ENCODE data around the gene COL26A1.

GRCh38 chr7:101365956-101366355, 3.3 kb downstream of the COL26A1 start:
- no peak for TF ChIP-seq POLR2A (IDR thresholded peaks at IDR 0.05)
- no peak for TF ChIP-seq EP300 (IDR thresholded peaks at IDR 0.05; ENCODE audit: low read depth)
- TF ChIP-seq, protein P1, sequence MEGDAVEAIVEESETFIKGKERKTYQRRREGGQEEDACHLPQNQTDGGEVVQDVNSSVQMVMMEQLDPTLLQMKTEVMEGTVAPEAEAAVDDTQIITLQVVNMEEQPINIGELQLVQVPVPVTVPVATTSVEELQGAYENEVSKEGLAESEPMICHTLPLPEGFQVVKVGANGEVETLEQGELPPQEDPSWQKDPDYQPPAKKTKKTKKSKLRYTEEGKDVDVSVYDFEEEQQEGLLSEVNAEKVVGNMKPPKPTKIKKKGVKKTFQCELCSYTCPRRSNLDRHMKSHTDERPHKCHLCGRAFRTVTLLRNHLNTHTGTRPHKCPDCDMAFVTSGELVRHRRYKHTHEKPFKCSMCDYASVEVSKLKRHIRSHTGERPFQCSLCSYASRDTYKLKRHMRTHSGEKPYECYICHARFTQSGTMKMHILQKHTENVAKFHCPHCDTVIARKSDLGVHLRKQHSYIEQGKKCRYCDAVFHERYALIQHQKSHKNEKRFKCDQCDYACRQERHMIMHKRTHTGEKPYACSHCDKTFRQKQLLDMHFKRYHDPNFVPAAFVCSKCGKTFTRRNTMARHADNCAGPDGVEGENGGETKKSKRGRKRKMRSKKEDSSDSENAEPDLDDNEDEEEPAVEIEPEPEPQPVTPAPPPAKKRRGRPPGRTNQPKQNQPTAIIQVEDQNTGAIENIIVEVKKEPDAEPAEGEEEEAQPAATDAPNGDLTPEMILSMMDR (IDR thresholded peaks at IDR 0.05), result no peak
- TF ChIP-seq POLR2AphosphoS5 (IDR thresholded peaks at IDR 0.05), result no peak

All from transverse colon (tissue), 4 donors.